Activated CD4-positive, CD25-positive, alpha-beta regulatory T cell treated with anti-CD3 and anti-CD28 coated beads, Interleukin-2, amount 50 U/mL, for 16 hours (primary cell): Measurements from ENCODE around the gene YPEL3.

ENCODE experiments used
- DNase-seq: peaks from one replicate; pipeline ENCODE4 v3.0.0-alpha.2; 2020; ENCODE audit warnings: low read depth, low spot score

Gene YPEL3

GRCh38 chr16:30049871-30050270 is 46.1 kb downstream of the YPEL3 start:
- DNase-seq = no peak

- no peak for DNase-seq
Measured at GRCh38 chr16:30046588-30046987, 49.4 kb downstream of the YPEL3 start.

- DNase-seq = no peak
Measured at GRCh38 chr16:30046178-30046577, 49.8 kb downstream of the YPEL3 start.
